GF-D8 (cell line): Measurements from ENCODE around the gene CCDC9B.

ENCODE experiments used
- DNase-seq: peaks from one replicate; lab custom pipeline; 2025; lab: John Stamatoyannopoulos, UW

Gene CCDC9B

DNA sequence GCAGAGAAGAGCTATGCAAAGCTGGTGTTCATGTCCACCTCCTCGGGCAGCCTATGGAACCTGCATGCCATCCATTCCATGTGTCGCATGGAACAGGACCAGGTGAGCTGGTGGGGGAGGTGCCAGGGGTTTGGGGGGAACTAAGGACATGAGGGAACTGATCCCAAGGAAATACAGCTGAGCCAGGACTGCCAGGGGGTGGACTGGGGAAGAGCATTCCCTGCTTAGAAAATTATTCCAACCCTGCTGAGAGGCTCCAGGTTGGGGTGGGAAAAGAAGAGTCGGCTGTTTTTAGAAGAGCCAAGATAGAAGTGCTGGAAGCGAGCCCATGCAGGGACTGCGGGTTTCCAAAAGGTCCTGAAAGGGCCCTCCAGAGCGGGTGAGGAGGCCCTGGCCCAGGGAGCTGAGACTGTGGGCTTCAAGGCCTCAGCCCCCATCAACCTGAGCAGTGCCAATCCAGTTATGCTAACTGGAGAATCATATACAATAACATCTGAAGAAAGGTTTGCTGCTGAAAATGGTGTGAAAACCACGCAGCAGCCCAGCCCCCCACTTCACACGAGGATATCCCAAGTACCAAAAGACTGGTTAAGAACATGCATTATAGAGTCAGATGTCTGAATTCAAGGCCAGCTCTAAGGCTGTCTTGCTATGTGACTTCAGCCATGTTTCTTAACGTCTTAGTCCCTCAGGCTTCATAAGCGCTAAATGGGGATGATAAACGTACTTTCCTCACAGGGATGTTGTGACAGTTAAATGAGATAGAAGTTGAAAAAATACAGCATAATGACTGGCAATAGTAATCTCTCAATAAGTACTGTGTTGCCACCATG, 25.1 kb upstream of the CCDC9B start:
- no peak for DNase-seq

DNA sequence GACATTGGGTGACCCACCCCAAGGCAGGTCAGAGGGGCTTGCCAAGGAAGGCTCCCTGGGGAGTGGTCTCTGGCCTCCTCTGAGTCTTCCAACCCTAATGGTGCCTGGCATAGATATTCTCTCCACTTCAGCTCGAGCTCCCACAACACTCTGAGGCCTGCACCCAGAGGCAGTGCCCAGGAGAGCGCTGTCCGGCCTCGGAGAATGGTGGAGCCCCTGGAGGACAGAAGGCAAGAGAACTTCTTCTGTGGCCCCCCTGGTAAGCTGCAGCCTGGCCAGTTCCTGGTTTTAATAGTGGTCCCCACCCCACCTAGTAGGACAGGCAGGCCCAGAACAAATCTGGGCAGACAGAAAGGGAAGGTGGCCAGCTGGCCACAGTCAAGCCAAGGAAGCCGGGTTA, 24.3 kb upstream of the CCDC9B start:
- no peak for DNase-seq

DNA sequence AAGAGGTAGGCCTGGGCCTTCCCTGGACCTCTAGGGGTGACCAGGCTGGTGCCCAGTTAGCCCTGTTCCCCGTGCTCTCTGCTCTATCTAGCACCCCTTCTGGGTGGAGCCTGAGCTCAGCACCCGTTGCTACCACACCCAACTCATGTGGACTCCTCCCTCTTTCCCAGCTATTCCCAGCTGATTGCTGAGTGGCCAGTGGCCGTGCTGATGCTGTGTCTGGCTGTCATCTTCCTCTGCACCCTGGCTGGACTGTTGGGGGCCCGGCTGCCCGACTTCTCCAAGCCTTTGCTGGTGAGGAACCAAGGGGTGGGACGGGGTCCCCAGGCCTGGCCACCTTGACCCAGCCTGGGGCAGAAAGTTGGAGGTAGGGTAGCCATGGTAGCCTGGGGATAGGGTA, 23.5 kb upstream of the CCDC9B start:
- DNase-seq: no peak

DNA sequence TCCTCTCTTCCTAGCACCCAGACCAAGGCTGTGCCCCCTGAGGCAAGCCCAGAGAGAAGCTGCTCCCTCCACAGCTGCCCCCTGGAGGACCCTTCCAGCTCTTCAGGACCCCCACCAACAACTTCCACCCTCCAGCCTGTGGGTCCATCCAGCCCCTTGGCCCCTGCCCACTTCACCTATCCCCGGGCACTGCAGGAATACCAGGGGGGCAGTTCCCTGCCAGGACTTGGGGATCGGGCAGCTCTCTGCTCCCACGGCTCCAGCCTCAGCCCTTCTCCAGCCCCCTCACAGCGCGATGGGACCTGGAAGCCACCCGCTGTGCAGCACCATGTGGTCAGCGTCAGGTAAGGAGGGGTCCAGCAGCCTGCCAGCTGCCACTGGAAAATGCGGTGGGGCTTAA, 22.9 kb upstream of the CCDC9B start:
- no peak for DNase-seq

DNA sequence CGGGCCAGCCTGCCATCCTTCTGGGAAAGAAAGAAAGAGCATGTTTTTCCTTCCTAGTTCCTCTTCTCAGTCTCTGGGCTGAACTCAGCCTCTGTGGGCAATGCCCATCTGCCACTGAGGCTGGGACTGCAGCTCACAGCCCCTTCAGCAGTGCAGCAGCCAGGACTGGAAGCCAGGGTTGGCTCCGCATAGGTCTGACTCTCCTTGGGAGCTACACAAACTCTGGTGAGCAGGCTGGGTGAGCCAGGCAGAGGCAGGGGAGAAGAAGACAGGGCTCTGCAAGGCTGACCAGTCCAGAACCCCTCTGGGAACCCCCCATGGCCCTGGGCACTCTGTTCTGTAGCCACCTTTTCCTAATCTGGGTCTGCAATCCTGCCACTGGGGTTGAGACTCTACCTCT, 20.9 kb upstream of the CCDC9B start:
- DNase-seq: no peak

DNA sequence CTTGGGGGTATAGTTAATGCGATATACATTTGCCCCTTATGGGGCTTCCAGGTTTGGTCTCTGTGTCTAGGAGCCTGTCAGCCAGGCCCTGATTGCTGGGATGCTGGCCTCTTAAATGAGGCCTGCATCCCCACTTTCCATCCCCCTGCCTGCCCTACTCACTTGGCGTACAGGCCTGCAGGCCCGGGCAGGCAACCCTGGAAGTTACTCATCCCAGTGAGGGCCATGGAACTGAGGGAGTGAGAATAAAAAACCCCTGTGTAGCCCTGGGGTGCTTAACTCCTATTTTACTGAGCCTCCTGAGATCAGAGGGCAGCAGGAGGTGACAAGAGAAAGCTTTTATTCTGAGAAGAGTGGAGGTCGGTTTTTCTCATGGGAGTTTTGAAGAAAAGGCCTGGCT, 19.3 kb upstream of the CCDC9B start:
- no peak for DNase-seq

DNA sequence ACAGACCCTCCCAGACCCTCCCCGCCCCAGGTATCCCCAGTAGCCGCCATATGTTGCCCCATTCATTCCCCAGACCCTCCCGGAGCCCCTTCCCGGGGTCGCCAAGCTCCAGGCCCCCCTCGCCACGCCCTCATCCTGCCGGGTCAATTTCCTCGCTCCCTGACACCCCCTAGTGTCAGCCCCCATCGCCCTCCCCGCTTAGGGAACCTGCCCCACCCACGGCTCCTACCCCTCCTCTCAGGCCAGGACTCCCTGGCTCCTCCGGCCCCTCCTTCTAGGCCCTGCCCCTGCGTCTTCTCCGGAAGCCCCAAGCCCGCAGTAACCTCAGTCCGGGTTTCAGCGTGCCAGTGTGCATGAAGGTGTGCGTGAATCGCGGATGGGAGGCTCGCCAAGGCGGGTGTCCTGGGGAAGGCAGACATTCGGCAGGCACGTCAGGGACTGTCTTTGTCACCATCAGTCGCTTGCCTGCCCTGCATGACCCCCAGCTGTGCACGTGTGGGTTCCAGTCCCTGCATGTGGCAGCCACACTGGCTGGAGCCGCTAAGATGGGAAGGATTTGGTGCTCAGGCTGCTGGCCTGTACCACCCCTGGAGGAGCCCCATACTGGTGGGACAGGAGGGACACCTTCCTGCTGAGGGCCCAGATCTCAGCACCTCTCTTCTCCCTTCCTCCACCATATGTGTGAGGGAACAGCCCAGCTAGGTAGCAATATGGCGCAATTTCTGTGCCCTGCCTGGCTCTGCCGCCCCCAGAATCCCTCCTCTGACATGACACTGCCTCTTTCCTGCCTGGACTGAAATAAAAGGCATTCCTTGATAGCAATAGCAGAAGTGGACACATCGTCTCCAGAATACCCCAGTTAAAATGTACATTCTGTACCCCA, 18.0 kb upstream of the CCDC9B start:
- no peak for DNase-seq

DNA sequence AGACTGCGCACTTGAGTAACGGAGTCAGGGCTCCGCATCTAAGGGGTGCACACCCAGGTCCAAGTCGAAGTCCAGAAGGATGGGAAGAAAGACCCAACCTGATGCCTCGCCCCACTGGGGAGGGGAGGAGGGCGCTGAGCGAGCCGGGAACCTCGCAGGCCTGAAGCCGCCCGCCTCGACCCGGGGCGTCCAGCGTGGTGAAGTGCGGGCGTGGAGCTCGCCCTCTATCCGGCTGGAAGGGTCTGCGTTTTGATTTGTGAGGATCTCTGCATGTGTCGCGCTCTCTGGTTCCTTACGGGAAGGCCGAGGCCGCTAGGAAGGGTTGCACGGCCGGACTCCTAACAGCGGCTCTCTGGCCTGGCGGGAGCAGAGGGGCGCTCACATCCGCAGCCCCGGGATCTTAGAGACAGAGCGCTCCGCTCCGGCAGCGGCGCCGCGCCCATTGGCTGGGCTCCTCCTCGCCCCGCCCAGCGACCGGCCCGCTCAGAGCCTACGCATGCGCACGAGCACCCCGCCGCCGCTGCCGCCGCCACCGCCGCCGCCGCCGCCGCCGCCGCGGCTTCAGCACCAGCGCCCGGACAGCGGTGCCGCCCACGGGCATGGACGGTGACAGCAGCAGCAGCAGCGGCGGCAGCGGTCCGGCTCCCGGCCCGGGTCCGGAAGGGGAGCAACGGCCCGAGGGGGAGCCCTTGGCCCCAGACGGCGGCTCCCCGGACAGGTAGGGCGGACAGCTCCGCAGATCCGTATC, 17.2 kb upstream of the CCDC9B start, which contains the start of gene DISP2:
Gene DISP2, plus strand, starts transcription at position 497 of the 748 bp plus-strand sequence. Its CDS starts 103 bp downstream, at position 600.
- peak; percentile 13 for DNase-seq

DNA sequence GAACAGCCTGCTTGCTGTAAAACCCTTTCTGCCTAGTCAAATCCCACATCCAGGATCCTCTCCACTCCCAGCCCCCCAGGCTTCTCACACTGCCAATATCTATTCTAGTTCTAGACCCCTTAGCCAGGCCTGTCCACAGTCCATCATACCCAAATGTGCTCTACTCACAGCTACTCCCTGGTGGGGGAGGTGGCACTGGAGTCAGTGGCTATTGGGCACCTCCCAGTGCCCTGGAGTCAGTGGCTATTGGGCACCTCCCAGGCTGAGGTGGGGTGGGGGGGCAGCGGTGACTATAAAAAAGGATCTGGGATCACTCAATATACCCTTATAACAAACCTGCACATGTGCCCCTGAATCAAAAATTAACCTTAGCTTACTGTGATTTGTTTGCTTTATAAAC, 16.5 kb upstream of the CCDC9B start:
- DNase-seq: no peak

DNA sequence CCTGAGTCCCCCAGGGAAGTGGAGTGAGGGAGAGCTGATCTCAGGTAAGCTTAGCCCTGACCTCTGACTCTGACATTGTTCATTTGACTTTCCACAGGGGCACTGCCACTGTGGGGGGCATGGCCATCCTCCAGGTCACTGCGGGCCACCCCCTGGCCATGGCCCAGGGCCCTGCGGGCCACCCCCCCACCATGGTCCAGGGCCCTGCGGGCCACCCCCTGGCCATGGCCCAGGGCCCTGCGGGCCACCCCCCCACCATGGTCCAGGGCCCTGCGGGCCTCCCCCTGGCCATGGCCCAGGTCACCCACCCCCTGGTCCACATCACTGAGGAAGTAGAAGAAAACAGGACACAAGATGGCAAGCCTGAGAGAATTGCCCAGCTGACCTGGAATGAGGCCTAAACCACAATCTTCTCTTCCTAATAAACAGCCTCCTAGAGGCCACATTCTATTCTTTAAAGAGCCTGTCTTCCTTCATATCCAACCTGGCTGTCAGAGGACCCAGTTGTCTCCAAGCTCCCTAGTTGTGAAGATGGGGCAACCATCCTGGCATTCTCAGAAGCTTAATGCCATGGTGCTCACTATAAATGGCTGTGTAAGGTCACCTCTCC, 15.3 kb upstream of the CCDC9B start:
- no peak for DNase-seq

DNA sequence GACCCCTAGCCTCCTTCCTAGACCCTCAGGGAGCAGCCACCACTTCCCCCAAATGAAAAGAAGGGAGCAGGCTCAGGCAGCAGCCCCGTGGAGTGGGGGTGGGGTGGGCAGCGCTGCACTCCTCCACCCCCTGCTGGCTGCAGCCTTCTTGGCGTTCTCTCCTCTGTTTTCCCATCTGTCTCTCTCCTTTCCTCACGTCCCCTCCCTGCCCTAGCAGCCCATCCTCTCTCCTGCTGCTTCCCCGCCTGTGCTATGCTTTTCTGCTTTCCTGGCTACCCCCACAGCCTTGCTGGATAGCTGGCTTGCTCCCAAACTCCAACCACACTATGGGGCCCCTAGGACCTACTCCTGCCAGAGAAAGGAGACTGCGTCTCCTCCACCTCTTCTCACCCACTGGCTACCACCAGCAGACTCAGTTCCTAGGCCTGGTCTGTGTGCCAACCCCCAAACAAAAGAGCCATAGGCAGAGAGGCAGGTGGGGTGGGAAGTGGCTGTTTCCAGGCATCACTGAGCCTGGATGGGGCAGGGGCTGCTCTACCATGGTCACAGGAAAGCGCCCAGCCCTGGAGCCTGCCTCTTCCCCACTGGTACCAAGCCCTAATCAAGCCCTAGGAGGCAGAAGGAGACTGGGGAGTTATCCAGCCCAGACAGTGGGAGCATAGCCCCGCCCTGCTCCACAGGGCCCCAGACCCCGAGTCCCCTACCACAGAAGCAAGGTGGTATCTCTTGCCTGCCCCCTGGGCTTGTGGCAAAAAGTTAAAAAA, 13.9 kb upstream of the CCDC9B start:
- no peak for DNase-seq

DNA sequence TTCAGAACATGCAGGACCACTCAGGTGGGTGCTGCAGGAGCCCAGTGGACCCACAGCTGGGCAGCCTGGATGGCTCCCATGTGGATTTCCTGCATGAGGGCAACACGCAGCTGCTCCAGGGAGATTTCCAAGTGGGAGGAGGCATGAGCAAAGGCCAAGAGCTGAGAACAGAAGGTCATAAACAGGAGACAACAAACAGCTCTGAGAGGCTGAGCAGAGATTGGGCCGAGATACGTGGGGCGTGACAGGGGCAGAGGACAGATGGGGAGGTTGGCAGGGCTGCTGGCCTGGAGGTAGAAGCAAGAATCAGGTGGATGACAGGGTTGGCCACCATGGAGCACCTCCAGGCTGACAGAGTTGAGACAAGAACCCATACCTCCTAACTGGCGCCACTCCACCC, 13.0 kb upstream of the CCDC9B start:
- no peak for DNase-seq

DNA sequence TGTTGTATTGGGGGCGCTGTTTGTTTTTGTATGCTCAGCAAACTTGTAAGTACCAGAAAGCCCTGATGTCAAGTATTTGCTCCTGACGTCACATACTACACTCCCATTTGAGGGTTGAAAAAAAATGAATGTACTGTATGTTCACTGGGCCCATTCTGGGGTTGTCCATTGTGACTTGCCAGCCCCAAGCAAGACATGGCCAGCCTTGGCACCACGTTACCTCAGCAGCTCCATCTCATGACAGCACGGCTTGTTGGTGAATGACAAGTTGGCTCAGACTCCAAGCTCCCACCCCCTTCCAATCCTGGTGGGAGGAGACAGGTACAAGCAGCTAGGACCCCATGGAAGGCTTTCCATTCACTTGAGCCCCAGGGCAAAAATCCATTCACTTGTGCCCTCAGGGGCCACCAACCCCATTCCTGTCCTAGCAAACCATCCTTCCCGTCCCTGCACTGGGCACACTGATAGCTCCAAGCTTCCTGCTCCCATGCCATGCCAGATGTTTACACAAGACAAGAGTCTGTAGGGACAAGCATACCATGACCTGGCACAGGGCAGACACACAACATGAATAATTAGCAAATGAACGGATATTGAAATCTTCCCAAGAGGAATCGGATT, 11.7 kb upstream of the CCDC9B start:
- no peak for DNase-seq

DNA sequence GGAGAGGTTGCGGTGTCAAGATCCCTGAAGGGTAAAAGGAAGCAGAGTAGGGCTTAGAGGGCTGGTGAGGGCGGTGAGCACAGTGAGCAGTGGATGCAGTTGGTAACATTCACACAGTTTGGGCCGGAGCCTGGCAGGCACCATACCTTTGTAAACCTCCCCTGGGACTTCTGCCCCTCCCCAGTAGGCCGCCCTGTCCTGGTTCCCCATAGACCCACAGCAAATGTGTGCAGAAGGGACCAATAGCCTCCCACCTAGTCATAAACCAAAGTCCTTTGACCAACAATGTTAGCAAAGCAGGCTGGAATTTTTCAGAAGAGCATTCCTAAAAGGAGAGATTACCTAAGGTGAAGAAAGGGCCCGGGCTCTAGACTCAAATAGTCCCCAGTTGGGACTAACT, 8.4 kb upstream of the CCDC9B start:
- DNase-seq: no peak

DNA sequence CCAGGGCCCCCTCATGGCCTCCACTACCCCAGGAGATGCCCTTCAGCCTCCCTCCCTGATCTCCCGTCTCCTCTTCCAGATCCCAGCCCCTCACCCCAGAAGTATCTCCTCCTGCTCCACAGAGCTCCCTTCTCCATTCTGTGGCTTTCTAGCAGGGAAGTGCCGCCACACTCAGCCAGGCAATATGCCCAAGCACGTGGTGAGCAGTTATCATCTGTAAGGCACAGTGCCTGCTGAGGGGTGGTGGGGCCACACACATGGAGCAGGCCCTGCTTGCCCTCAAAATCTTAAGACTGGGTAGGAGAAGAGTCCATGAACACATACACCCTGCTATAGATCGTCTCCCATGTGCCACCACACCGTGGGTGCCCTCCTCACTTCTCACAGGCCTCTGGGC, 7.7 kb upstream of the CCDC9B start:
- DNase-seq: no peak

DNA sequence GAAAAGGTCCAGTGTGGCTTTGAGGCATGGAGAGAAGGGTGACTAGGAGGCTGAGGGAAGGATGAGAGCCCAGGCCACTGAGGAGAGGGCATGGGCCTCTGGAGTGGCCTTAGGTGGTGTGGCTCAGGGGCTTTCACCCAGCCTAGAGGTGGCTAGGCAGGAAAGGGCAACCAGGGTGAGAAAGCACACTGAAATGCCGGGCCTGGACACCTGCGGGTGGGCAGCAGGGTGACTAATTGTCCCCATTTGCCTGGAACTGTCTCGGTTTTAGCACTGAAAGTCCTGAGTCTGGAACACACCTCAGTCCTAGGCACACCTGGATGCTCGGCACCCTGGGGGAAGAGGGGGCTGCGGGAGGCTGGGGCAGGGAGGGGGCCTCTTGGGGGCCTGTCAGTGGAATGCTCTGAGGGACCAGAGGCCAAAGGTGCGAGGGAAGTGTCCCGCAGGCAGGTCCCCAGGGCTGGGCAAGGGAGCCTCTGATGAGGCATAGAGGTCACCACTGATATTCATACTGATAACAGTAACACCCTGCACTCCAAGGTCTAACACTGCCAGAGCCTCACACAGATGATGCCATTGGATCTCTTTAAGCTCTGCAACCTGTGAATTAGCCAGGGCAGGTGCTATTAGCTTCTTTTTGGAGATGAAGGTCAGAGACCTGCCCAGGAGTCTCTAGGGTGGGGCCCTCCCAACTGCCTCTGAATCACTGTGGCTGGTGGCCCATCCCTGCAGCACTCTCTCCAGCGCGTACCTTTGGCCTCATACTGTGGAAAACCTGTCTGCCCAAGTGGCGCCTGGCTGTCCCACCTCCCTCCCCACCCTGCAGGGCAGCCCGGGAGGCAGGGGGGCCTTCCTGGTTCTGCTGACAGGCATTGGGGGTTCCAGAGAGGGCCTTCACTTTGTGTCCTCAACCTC, 7.1 kb upstream of the CCDC9B start:
- no peak for DNase-seq

DNA sequence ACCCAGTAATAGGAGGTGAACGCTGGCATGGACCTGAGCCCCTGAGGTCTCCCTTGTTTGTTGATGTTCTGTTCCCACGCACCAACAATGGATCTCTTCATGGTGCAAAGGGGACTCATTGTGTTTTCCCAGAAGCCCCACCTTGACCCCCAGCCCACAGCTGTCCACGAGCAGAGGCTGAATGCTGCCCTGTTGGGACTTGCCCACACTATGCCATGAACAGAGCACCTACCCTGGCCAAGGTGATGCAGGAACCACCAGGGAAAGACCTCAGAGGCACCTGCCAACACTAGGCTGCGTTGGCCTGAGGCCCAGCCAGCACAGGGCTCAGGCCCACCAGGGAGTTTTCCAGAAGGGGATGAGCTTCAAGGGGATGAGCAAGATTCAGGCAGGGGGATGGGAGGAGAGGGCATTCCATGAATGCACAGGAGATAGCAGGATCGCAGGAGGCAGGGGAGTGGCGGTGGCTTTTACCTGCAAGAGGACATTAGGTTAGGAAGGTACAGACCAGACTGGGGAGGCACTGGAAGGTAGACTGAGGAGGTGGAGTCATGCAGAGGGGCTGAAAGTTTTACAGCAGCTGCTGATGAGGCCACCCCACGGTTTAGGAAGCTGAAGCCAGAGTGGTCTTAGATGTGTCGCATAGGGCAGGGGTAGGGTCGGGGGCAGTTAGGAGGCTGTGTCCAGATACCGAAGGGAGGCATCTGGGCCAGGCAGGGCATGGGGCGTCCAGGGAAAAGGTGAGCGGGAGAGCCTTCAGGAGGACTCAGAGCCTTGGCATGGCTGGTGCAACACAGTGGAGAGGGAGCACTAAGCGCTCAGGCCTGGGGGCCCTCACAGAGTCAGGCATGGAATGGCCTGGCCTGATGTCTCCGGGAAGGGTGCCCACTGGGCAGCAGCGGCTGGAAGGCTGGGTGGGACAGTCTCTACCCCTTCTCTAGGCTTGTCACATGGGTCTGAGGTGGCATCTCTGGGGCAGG, 6.1 kb upstream of the CCDC9B start:
- DNase-seq: no peak

DNA sequence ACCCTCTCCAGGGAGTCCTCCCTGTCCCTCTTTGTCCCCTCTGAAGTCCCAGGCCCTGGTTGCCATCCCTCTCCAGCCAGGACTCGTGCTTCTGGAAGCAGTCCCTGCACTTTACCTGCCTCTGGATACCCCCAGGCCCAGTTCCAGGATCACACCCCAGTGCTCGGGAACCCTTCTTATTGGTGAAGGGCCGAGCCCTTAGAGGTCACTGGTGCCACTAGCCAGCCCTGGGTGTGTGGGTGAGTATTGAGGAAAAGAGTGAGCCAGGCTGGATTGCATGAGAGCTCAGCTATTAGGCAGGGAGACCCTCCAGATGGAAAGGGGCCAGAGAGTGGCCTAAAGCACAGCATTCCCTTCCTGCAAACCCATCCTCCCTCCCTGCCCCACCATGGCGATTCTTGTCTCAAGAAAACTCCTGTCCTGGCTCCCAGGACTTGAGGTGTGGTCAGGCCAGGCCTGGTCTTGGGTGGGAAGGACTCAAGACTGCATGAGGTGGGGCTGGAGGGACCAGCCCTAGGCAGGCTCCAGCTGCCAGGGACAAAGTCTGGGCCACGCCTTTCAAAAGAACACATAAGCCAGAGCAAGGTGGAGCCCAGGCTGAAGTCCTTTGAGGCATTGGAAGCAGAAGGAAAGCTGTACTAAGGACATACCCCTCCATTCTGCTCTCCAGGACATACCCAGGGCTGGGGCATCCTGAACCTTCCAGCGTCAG, 5.3 kb upstream of the CCDC9B start:
- no peak for DNase-seq
